Activated CD4-positive, alpha-beta T cell treated with anti-CD3 and anti-CD28 coated beads, Interleukin-2, amount 50 U/mL, for 48 hours (primary cell): Measurements from ENCODE around the gene RTL10.

Experiments used
- DNase-seq, 2 experiments: peaks; one replicate each; pipeline ENCODE4 v3.0.0-alpha.2; 2020

The RTL10 gene

DNA sequence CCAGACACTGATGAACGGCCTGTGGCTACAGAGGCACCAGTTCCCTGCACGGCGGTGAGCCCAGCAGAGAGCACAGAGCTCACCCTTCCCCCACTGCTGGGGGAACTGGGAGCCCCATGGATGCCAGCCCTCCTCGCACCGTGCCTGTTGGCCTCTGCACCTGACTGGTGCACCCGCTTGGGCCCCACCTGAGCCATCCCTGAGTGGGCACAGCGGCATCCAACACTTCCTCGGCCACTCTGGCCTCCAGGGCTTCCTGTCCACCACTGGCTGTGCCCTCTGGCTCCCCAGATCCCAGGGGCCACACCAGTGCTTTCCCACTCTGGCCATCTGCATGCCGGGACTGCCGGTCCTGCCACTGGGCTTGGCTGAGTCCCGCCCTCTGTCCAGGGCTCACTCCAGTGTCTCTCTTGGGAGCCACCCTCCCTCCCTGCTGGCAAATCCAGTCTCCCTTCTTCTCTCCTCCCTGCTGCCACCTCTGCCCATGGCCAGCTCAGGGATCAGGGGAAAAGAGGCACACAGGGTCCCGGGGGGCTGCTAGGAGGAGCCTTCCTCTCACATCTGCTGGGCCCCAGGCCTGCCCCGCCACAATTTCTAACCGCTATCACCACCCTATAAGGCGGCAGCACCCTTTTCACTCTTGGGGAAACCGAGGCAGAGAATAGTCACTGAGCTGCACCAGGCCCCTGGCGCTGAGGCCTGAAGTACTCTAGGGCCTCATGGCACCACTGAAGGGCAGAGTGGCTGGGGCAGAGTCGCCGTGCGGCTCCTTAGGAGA is 33.0 kb downstream of the RTL10 start:
- no peak for DNase-seq

DNA sequence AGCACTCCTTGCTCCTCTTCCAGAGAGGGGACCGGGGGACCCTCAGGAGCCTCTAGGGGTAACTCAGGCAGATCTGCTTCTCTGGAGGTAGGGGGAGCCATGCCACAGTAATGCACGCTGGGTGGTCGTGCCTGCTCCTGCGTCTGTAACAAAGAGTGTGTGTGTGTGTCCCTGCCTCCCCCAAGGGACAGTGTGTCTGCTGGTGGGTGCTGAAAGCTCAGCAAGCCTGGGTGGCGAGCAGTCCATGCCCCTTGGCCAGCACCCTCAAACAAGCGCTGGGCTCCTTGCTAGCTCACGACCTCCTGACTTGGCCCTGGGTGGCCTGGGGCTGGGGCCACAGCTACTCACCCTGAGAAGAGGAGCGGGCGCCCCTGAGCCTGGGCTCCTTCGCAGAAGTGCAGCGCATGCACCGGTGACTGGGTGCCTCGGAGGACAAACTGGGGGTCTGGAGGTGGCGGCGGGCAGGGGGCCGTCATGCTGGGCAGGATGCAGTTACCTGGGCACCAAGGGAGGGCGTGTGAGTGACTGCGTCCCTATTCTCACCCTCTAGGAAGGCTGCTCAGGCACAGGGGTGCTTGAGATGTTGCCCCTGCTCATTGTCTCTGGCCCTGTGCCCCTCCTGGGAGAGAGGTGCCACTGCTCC is 33.7 kb downstream of the RTL10 start:
- DNase-seq, result no peak

DNA sequence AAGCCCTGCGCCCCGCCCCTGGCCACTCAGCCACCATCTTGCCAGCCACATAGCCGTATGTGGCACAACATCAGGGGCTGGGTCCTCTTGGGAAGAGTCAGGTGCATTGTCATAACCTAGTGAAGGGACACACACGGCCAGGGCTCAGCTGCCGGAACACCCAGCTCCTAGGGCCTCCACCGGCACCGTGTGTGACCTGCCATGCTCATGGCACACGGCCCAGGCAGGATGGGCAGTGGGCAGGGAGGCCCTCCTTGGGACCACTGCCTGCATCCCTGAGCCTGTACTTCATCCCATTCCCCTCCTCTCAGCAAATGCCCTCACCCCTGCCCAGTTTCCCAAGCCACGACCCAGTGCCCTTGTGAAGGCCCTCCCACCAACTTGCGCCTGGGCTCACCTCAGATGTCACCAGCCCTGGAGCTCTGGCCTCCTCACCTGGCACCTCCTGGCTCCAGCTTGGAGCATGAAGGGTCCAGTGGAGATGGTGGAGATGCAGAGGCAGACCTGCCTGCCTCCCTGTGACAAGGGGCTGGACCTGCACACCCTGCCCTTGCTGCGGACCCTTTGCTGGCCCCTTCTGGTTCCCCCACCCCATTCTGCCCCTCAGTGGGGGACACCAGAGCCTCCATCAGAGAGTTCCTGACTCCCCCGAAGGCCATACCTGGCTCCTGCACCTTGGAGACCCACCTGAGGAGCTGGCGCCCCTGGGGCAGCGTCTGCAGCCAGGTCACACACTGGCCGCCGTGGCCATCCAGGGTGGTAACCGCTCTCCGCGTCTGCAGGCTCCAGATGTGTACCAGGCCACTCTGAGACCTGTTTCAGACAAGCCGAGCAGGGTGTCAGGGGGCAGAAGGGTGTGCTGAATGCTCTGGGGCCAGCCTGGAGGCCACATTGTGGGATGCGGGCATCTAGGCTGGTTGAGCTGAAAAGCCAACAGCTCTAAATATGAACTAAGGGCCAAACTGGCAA is 34.5 kb downstream of the RTL10 start:
- DNase-seq, result no peak

DNA sequence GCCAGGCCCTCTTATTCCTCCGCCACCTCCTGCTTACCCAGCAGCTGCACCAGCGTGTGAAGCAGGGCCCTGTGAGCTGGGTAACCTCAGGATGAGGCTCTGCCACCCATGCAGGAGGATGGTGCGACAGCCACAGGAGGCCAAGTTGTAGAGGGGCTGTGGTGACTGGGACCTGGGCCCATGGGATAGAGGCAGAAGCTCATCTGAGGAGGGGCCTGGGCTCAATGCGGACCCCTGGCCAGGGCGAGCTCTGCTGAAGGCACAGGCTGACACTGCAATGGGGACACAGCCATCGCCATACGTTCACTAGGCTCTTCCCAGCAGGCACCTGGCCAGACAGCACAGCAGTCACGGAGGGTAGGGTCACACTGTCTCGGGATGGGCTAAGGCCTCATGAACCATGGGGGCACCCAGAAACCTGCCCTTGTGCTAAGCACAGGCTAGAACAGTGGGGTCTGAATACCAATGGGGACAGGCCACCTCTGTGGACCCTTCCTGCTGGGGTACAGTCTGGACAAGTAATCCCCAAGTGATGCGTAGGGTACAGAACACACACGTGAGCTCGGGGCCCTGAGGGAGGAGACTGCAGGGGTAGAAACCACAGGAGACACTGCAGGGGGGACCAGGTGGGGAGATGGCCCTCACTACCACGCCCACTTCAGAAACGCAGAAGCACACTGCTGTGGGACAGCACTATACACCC is 35.3 kb downstream of the RTL10 start:
- no peak for DNase-seq

DNA sequence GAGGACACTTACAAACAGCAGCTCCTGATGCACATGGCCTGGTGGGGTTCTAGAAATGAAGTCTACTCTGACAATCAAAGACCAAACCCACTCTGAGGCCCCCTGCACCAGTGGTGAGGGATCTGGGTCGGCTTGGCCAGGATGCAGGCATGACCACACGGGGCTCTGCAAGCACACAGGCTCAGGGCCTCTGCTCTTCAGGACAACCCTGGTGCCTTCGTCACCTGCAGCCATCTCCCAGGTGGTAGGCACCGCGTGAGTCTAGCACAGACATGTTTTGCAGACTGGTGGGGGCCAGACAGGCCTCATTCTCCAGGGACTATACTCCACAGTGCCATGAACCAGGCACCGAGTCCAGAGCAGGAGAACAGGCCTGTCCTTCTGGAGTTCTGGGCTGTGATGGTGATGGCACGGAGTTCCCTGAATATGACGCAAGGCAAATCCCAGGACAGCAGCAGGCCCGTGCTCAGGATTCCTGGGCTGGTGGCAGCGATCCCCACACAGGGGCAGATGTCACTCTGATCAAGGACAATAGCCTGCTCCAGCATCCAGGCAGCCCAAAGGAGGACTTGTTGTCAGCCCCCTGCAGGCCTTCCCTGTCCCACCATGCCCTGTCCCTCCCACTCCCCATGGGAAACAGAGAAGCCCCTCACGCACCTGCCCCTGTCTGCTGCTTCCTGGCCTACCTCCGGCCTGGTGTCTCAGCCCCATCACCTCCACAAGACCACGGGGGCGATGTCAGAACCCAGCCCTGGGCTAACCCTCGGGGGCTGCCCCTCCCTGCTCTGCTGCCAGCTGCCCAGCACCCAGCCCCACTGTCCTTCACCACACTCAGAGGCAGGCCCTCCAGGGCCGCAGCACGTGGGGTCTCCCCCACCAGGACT is 36.1 kb downstream of the RTL10 start:
- DNase-seq, result no peak

DNA sequence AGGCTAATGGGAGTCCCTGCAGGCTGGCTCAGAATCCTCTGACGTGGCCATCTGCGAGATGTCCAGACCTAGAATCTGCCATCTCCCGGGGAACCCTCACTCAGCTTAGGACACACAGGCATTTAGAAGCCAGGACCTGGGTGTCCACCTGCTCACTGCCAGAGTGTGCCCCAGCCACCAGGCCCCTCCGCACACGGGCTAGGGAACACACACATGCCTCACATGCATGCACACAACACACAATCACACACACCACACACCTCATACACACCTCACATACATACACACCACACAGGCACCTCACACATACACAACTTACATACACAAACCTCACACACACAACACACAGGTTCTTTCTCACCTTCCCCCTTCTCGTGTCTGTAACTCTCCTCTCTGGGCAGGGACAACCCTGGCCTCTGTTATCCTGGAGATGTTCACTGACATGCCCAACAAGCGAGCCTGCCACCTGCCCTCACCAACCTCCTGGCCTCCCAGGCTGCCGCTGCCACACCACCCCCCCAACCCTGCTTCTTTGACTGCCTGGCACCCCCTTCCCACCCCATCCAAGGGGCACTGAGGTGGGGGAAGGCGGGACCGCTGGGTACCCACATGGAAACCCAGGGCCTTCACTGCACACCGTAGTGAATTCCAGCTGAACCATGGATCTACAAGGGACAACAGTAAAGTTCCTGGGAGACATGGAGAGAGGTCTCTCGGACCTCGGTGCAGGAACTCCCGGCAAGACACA is 38.1 kb downstream of the RTL10 start:
- no peak for DNase-seq

DNA sequence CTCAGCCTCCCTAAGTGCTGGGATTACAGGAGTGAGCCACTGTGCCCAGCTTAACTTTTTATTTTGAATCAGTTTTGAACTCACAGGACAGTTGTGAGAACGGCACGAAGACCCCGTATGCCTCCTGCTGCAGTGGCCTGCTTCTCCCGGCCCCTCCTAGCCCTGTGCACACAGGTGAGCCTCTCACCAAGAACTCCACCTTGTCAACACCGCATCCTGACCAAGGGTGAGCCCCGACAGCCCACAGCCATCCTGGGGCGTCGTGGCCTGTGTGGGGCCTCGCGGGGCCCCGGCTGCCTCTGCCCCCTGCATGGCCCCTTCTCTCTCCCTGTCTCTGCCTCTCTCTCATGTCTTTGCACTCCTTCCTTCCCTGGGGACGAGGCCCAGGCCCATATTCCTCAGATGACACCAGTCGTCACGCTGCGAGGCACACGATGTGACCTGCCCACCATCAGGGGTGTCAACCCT is 38.8 kb downstream of the RTL10 start:
- no peak for DNase-seq

DNA sequence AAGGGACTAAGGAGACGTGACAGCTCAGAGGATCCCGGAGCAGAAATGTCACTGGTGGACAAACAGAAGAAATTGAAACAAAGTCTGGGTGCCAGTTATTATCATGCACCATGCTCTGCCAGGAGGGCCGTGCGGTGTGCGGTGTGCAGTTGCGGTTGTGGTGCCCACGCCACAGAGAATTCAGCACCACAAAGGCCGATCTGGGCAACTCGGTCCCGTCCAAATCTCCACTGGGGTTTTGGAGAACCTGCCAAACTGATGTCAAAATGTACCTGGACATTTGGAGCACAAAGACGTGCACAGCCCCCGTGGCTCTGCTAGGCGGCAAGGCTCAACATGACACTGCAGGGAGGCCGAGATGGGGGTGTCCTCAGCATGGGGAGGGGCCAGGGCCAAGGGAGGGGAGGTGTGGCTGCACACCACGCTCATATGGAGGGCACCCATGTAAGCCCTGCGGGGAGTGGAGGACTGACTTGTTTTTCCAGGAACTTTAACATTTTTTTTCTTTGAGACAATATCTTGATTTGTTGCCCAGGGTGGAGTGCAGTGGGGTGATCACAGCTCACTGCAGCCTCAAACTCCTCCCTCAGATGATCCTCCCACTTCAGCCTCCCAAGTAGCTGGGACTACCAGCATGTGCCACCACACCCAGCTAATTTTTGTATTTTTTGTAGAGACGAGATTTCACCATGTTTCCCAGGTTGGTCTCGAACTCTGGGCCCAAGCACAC is 39.4 kb downstream of the RTL10 start:
- DNase-seq, result no peak

DNA sequence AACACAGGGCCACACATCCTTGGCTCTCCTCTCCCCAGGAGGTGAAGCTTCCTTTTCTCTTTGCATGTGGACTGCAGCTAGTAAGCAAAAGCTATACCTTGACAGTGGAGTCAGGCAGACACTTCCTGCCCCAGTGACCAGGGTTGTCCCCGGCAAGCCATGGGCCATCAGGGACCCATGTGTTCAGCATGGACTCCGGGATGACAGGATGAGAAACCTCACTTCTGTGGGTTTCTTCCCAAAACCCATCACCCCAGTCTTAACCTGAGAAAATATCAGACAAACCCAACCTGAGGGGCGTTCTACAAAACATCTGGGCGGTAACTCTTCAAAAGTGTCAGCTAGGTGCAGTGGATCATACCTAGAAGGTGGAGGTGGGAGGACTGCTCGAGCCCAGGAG is 40.2 kb downstream of the RTL10 start:
- no peak for DNase-seq

DNA sequence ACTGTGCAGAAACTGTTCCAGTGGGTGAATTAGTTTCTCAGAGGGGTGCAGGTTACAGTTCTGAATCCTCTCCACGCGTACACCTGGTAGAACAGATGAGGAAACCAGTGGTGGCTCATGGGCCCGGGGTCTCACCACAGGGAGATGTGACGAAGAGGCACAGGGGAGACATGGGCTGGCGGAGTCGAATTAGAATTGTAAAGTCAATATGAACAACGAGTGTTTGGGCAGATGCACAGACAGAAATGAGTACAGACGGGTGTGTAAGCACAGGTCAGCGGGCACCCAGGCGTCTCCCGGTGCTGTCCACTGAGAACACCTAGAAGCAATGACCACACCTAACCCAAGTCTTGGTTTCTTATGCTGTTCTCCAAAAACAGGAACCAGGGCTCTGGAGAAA is 41.8 kb downstream of the RTL10 start:
- no peak for DNase-seq

DNA sequence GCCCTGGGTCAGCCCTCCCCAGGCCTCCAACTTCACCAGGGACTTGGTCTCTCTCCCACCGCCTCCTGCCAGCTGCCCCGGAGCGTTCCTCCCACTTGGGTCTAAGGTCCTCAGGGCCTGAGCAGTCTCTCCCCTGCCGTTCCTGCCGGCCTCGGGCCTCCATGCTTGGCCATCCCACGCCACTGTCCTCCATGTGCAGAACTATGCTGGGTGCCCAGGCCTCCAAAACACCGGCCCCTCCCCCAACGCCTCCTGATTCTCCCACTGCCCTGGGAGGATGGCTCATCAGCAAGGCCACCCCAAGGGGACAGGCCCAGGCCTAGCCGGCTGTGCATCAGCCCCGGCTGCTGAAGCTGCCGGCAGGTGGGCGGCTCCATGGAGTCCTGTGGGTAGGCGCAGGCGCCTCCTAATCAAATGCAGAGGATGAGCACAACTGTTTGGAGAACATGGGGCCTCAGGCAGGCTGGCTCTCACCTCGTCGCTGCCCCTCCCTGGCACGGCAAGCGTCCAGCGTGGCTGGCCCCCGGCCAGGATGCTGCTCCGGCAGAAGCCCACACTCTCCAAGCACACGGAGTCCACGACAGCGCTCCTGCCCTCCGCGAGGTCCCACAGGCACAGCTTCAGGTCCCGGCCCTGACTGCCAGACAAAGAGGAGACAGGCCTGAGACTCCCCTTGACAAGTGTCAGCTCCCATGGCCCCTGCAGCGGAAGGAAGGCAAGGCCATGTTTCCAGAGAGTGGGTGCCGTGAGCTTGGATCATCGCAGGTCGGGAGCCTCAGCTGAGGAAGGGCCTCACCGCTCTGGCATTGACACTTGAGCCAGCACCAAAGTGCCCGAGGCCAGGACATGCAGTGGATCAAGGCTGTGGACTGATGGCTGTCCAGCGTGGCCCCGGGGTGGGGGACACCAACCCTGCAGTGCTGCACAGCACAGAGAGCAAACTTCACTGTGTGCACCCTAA is 42.6 kb downstream of the RTL10 start:
- no peak for DNase-seq

DNA sequence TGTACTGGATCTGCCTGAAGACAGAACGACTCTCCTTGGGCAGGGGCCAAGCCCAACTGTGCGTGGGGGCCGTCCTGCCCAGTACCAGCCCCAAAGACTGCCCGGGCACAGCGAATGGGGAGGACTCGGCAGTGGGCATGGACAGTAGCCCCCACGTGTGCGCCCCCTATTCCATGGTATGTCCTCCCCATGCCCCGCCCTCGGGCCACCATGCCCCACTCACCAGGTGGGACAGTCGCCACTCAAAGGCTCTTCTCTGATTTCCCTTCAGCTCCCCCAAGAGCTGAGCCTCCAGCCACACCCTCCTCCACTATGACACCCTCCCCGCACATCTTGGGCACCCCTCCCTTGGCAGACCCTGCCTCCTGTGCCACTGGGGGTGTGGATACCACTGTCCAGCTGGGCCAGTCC is 43.5 kb downstream of the RTL10 start:
- no peak for DNase-seq

DNA sequence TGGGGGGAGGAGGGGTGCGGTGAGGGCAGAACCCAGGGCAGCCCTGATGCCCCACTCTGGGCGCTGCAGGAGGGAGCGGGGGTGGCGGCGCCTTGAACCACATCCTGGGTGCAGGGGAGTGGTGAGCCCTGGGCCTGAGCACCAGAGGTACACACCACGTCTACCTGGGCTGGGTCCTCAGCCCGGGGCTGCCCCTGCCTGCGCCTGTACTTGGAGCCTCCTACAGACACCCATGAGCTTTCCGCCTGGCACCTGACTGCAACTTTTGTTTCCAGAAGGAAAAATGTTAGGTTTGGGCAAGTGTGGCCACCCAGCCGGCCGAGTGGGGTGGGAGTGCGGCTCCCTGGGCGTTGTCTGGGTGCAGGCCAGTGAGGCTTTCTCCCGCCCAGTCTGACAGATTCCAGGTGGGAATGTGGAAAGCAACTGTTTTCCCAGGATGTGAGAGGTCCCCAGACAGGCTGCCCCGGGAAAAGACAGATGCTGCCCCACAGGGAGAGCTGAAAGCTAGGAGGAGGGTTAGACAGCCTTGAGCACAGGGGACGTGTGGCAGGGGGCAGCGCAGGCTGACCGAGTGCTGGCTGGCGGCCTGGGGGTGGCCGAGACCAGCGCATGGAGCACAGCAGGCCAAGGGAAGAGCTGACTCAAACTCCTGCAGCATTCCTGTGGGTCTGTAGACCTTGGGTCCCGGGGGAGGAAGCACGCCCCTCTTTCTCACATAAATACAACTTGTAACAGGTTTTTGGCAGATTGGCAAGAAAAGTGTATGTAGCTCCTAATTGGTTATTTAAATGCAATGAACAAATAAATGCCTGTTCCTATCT is 44.1 kb downstream of the RTL10 start:
- DNase-seq, result no peak

DNA sequence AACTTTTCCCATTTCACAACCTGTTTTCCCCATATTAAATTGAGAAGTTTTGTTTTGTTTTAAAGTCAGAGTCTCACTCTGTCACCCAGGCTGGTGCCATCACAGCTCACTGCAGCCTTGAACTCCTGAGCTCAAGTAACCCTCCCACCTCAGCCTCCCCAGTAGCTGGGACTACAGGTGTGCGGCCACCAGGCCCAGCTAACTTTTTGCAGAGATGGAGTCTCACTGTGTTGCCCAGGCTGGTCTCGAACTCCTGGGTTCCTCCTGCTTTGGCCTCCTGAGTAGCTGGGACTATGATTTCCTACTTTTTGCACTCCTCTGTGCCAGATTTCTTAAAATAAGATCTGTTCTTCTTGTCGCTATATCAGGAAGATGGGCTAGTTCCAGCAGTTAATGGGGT is 44.9 kb downstream of the RTL10 start:
- no peak for DNase-seq

DNA sequence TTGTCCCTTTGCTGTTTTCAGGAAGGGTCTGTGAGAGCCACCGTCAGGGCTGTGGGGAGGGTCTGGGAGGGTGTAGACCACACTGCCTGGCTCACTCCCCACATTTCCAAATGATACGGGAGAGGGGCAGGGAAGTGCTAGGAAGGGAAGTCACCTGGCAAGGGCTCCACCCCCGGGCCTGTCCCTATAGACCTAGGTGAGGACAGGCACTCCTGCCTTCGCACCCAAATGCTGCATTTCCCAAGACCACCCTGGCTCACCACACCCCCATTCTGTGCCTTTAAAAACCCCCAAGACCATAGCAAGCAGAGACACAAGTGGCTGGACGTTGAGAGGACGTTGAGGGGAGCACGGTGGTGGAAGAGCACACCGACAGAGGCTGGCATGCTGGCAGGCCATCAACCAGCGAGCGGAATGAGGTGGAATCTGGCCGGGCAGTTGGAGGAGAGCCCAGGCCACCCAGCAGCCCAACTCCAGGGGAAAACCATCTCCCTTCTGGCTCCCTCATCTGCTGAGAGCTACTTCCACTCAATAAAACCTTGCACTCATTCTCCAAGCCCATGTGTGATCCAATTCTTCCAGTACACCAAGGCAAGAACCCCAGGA is 45.7 kb downstream of the RTL10 start:
- DNase-seq, result no peak

DNA sequence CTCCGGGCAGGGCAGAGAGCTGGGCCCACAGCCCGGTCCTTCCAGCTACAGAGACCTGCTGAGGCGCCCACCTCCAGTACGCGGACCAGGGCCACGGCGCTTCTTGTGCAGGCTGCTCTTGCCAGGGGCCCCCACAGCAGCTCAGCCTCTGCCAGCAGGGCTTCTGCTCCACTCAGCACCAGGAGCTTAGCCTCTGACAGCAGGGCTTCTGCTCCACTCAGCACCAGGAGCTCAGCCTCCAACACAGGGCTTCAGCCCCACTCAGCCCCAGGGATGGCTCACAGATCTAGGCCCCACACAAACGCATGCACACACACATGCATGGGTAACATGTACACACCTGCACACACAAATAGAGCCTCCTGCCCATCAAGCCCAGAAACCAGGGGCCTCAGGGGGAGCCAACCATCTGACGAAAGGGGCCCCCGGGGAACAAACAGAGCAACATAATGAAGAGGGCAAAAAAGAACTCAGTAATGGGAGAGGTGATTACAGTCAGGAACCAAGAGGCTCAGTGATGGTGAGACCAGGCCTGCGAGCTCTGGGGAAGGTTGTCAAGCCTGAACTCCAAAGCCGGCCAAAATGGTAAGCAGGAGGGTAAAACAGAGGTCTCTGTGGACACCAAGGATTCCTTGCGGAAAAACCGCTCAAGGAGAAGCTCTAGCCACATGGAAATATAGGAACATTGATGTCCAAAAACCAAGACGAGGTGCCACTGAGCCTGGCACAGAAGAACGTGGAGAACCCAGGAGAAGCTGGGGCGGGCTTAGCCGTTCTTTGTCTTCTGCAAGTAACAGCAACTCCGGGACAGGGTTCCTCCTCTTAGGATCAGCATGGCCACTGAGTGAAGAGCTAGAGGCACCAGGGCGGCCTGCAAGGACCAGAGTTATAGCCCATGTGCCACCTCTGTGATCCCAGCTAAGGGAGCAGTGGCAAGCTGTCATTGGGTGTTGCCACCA is 46.5 kb downstream of the RTL10 start:
- no peak for DNase-seq
